GM23248 (cell line): ENCODE data around the gene GPR65. TPM values are rescaled to one million over a fixed set of nuclear protein-coding genes. Genes with fewer than 3 reads are reported as not detected.

ENCODE experiments used
- DNase-seq: peaks from one replicate; pipeline ENCODE4 v3.0.0-alpha.2; 2015
- H2AFZ ChIP-seq: fragments of 200-600 bp; sonication (generic); 2 replicates; pipeline ENCODE4 v1.6.1; 2016; ENCODE audit warnings: antibody characterized with exemption
- H3F3A ChIP-seq: fragments of 200-600 bp; sonication (generic); 2 replicates; pipeline ENCODE4 v1.6.1; 2016; ENCODE audit warnings: mild to moderate bottlenecking, antibody characterized with exemption, mixed run types; ENCODE audit not compliant: insufficient read depth
- H3K27ac ChIP-seq: fragments of 200-600 bp; sonication (generic); 2 replicates; pipeline ENCODE4 v1.5.1; 2016; ENCODE audit warnings: mild to moderate bottlenecking
- H3K27me3 ChIP-seq: fragments of 200-600 bp; sonication (generic); replicated peaks from 2 replicates; pipeline ENCODE4 v1.6.1; 2016; ENCODE audit warnings: mild to moderate bottlenecking; ENCODE audit not compliant: insufficient read depth
- H3K36me3 ChIP-seq: fragments of 200-600 bp; sonication (generic); 2 replicates; pipeline ENCODE4 v1.6.1; 2016; ENCODE audit warnings: low read depth, mild to moderate bottlenecking
- H3K4me1 ChIP-seq: fragments of 200-600 bp; sonication (generic); 2 replicates; pipeline ENCODE4 v1.6.1; 2016; ENCODE audit warnings: mild to moderate bottlenecking; ENCODE audit not compliant: insufficient read depth
- H3K4me2 ChIP-seq: fragments of 200-600 bp; sonication (generic); one replicate; pipeline ENCODE4 v1.6.1; 2016; ENCODE audit warnings: mild to moderate bottlenecking; ENCODE audit not compliant: unreplicated experiment
- H3K4me3 ChIP-seq: fragments of 200-600 bp; sonication (generic); 2 replicates; pipeline ENCODE4 v1.5.1; 2016; ENCODE audit warnings: mild to moderate bottlenecking
- H3K79me2 ChIP-seq: fragments of 200-600 bp; sonication (generic); 2 replicates; pipeline ENCODE4 v1.6.1; 2016; ENCODE audit warnings: mild to moderate bottlenecking; ENCODE audit not compliant: insufficient read depth
- H3K9ac ChIP-seq: fragments of 200-600 bp; sonication (generic); 2 replicates; pipeline ENCODE4 v1.6.1; 2016; ENCODE audit warnings: mild to moderate bottlenecking
- H3K9me2 ChIP-seq: fragments of 200-600 bp; sonication (generic); 2 replicates; pipeline ENCODE4 v1.6.1; 2016; ENCODE audit warnings: mixed run types, mild to moderate bottlenecking, moderate library complexity; ENCODE audit not compliant: insufficient read depth
- H3K9me3 ChIP-seq: fragments of 200-600 bp; sonication (generic); one replicate; pipeline ENCODE4 v1.6.1; 2017; ENCODE audit warnings: low read depth
- H4K20me1 ChIP-seq: fragments of 200-600 bp; sonication (generic); 2 replicates; pipeline ENCODE4 v1.6.0; 2016; ENCODE audit not compliant: insufficient read depth
- EZH2 ChIP-seq: fragments of 200-600 bp; sonication (generic); IDR thresholded peaks from 2 replicates; pipeline ENCODE4 v1.6.1; 2018; ENCODE audit warnings: antibody characterized with exemption, mild to moderate bottlenecking; ENCODE audit not compliant: insufficient read depth, poor library complexity, severe bottlenecking
- EZH2phosphoT487 ChIP-seq: fragments of 200-600 bp; sonication (generic); IDR thresholded peaks from 2 replicates; pipeline ENCODE4 v1.6.1; 2018; ENCODE audit warnings: antibody characterized with exemption, moderate library complexity, mild to moderate bottlenecking, low read depth; ENCODE audit not compliant: insufficient read depth
- WGBS, 2 experiments: methylation state at CpG; one replicate each; pipeline ENCODE4 v1.1.6; 2015 to 2017; ENCODE audit warnings: low lambda C conversion rate in 2 of 2, low coverage in 1 of 2; ENCODE audit errors: missing lambda C conversion rate in 2 of 2; 5-methylcytosine and 5-hydroxymethylcytosine counted together
- in situ Hi-C: fragments of 300-500 bp; cut with MboI; formaldehyde crosslinking; loops from 2 replicates; pipeline ENCODE4 v1.15.0; 2020
- polyA plus RNA-seq: library from polyadenylated mRNA; unstranded; fragments of >200 nt; fragmentation: Nextera tagmentation; extraction: Ambion mirVana; gene quantifications from 2 replicates; pipeline ENCODE4 v1.2.1, GENCODE V29; 2016
- small RNA-seq: library from RNA; depleted of rRNA; stranded (forward); fragments of <200 nt; gene quantifications from one replicate; pipeline ENCODE3, GENCODE V24; 2014; ENCODE audit warnings: low read depth, low replicate concordance
- total RNA-seq: library from RNA; depleted of rRNA; stranded (reverse); fragments of >200 nt; shearing (Covaris generic); gene quantifications from 2 replicates; pipeline ENCODE4 v1.2.3, GENCODE V29; 2014; rRNA removed

GPR65 gene
- total and polyA plus RNA-seq, 2 experiments from 2014 or later, result 0.06 to 0.22 TPM

DNA sequence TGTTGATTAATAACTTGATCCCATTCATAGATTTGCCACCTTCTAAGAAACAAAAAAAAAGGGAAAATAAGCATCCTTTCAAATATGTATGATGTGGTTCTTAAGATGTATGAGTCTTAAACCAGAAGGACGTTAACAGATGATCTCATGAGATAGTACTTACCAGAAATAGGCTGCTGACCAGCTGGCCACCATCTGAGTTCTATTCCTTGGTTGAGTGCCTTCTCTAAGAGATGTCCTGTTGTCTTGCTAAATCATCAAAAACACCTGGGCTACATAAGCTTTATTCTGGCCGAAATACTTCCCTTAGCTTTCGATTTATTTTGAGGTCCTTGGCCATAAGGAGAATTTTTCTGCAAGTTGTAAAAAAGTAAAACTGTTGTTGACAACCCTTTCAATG lies 55.6 kb downstream of the GPR65 start:
- Histone ChIP-seq H3F3A (no peaks in the 10 kb centered on the region), H3K9me2 (no peaks in the 10 kb centered on the region), H3K36me3 (no peaks in the 10 kb centered on the region), H3K4me2 (no peak overlapping the region), H3K4me3 (no peak overlapping the region), H3K27ac (no peak overlapping the region), H3K9me3 (no peaks in the 10 kb centered on the region), H2AFZ (no peak overlapping the region), H3K9ac (no peak overlapping the region), H3K4me1 (no peaks in the 10 kb centered on the region), H3K27me3 (no peaks in the 10 kb centered on the region), H3K79me2 (no peaks in the 10 kb centered on the region), H4K20me1 (no peaks in the 10 kb centered on the region)
- TF ChIP-seq EZH2, result no peak
- no peak for TF ChIP-seq EZH2phosphoT487
- DNase-seq, result no peak
- 4 to 9% methylated on average over 3 of the region's 3 CpGs for WGBS, 2 experiments
- in situ Hi-C loops, result no loop called here

GRCh38 chr14:88063811-88064210 lies 58.9 kb downstream of the GPR65 start:
- WGBS, 2 experiments, result 39 to 44% methylated on average over 2 of the region's 2 CpGs
- H3K36me3 ChIP-seq, result no peaks in the 10 kb centered on the region
- no peaks in the 10 kb centered on the region for H3K27me3 ChIP-seq
- no peaks in the 10 kb centered on the region for H3F3A ChIP-seq
- H4K20me1 ChIP-seq, result no peaks in the 10 kb centered on the region
- no peaks in the 10 kb centered on the region for H3K4me1 ChIP-seq
- H3K9me3 ChIP-seq, result no peaks in the 10 kb centered on the region
- H2AFZ ChIP-seq, result no peak overlapping the region
- no peaks in the 10 kb centered on the region for H3K79me2 ChIP-seq
- no peak overlapping the region for H3K4me2 ChIP-seq
- no peak overlapping the region for H3K27ac ChIP-seq
- no peak overlapping the region for H3K9ac ChIP-seq
- in situ Hi-C loops, result no loop called here
- H3K4me3 ChIP-seq, result no peak overlapping the region
- no peak for DNase-seq
- no peaks in the 10 kb centered on the region for H3K9me2 ChIP-seq
- TF ChIP-seq EZH2, result no peak
- no peak for TF ChIP-seq EZH2phosphoT487

Small RNA genes lying within 50 kb of the gene (small RNA-seq; reads per million reads assigned to genes)
- gene RNU6-835P, result not detected

Other genes starting within 250 kb of the GPR65 start
- gene GALC, start 12.0 kb upstream of the GPR65 start, total RNA-seq, result 20.9 and 24.0 TPM in 2 replicates
- 13.1 TPM in 2 replicates for gene GALC, start 12.0 kb upstream of the GPR65 start, polyA plus RNA-seq